Glutamatergic neuron (in vitro differentiated cells): ENCODE measurements around the gene CHPT1. TPM values are rescaled to one million over a fixed set of nuclear protein-coding genes. Genes with fewer than 3 reads are reported as not detected.
"Not testable (repeated sequence)": the region's sequence is repeated elsewhere in the genome, so short reads cannot be mapped to it uniquely, and the experiment has no call there.

Experiments
- DNase-seq: peaks from one replicate; pipeline ENCODE4 v3.0.0; 2022
- H3K27ac Mint-ChIP-seq: one replicate; pipeline ENCODE4 v1.8.0; 2020; ENCODE audit warnings: mild to moderate bottlenecking, mixed read lengths, inconsistent platforms; ENCODE audit not compliant: unreplicated experiment
- H3K27me3 Mint-ChIP-seq: one replicate; pipeline ENCODE4 v1.8.0; 2020; ENCODE audit warnings: mild to moderate bottlenecking, moderate library complexity, mixed read lengths, inconsistent platforms; ENCODE audit not compliant: unreplicated experiment
- H3K36me3 Mint-ChIP-seq: one replicate; pipeline ENCODE4 v1.8.0; 2020; ENCODE audit warnings: mild to moderate bottlenecking, mixed read lengths, inconsistent platforms; ENCODE audit not compliant: unreplicated experiment
- H3K4me1 Mint-ChIP-seq: one replicate; pipeline ENCODE4 v1.8.0; 2020; ENCODE audit warnings: mild to moderate bottlenecking, low read depth, mixed read lengths, inconsistent platforms; ENCODE audit not compliant: unreplicated experiment
- H3K4me3 Mint-ChIP-seq: one replicate; pipeline ENCODE4 v1.8.0; 2020; ENCODE audit warnings: mild to moderate bottlenecking, mixed read lengths, inconsistent platforms; ENCODE audit not compliant: unreplicated experiment
- H3K9me3 Mint-ChIP-seq: one replicate; pipeline ENCODE4 v1.8.0; 2020; ENCODE audit warnings: mild to moderate bottlenecking, moderate library complexity, mixed read lengths, inconsistent platforms; ENCODE audit not compliant: unreplicated experiment
- total RNA-seq: library from RNA; stranded (reverse); fragmentation: NEBNext Ultra II Directional; extraction: Animal tissue kit (Norgen Biotek cat#: 25700); gene quantifications from one replicate; pipeline ENCODE4 v1.2.1, GENCODE V29; 2021; ENCODE audit not compliant: unreplicated experiment
- TF ChIP-seq, protein P1 (sequence below): fragments of 200-600 bp; sonication (generic); IDR thresholded peaks from one replicate; pipeline ENCODE4 v1.5.0; 2021; ENCODE audit not compliant: partially characterized antibody, unreplicated experiment

CHPT1 gene
- total RNA-seq, 1 donor from 2014 or later, result 9.2 TPM

DNA sequence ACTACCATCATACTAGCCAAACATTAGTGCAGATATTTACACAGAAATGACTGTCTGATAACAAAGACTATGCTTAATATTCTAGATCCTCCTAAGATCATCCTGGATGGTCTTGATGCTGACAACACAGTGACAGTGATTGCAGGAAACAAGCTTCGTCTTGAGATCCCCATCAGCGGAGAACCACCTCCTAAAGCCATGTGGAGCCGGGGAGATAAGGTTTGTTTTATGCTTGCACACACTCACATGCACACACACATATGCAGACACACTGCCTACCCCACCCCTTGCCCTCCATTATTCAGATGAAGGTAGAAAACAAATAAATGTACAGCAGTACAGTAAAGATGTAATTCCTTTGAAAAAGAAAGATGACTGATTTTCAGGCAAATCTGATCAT lies 44.4 kb upstream of the CHPT1 start:
- H3K4me1 Mint-ChIP-seq, result no peaks in the 10 kb centered on the region
- H3K27me3 Mint-ChIP-seq, result no peaks in the 10 kb centered on the region
- no peak overlapping the region for H3K4me3 Mint-ChIP-seq
- TF ChIP-seq, protein P1, sequence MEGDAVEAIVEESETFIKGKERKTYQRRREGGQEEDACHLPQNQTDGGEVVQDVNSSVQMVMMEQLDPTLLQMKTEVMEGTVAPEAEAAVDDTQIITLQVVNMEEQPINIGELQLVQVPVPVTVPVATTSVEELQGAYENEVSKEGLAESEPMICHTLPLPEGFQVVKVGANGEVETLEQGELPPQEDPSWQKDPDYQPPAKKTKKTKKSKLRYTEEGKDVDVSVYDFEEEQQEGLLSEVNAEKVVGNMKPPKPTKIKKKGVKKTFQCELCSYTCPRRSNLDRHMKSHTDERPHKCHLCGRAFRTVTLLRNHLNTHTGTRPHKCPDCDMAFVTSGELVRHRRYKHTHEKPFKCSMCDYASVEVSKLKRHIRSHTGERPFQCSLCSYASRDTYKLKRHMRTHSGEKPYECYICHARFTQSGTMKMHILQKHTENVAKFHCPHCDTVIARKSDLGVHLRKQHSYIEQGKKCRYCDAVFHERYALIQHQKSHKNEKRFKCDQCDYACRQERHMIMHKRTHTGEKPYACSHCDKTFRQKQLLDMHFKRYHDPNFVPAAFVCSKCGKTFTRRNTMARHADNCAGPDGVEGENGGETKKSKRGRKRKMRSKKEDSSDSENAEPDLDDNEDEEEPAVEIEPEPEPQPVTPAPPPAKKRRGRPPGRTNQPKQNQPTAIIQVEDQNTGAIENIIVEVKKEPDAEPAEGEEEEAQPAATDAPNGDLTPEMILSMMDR, result no peak
- no peak overlapping the region for H3K27ac Mint-ChIP-seq
- H3K36me3 Mint-ChIP-seq, result no peaks in the 10 kb centered on the region
- no peaks in the 10 kb centered on the region for H3K9me3 Mint-ChIP-seq
- no peak for DNase-seq

DNA sequence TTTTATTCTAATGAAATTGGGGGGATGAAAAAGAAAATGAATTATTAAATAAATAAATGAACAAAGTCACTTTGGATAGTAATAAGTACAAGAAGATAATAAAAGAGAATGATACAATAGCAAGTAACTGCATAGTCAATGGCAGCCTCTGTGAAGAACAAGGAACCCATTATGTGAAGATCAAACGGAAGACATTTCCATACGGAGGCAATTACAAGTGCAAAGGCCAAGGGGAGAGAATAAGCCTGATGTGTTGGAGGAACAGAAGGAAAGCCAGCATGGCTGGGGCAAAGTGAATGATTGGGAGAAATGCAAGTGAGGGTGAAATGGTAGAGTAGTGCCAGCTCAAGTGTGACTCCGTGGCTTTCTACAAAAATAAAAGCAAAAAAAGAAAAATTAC lies 43.9 kb upstream of the CHPT1 start:
- DNase-seq, result no peak
- Mint-ChIP-seq H3K36me3 (no peaks in the 10 kb centered on the region), H3K27ac (no peak overlapping the region), H3K27me3 (no peaks in the 10 kb centered on the region), H3K9me3 (no peaks in the 10 kb centered on the region), H3K4me3 (no peak overlapping the region), H3K4me1 (no peaks in the 10 kb centered on the region)
- TF ChIP-seq, protein P1, result no peak

DNA sequence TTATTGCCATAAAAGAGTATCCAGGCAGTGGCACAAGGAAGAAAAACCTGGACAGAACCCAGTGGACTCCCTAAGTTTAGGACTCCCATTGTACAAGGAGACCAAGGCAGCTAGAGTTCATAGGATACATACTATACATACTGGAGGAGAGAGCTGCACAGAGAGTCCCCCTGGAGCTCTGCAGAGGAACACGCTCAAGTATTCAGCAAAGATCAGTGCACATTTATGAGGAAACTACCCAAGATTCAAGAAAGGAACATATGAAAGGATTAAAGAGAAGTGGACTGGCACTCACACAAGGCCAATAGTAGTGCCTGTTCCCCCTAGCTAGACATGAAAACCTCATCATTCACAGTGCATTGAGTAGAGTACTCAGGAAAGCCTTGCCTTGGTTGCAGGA lies 43.0 kb upstream of the CHPT1 start:
- Mint-ChIP-seq H3K9me3 (no peaks in the 10 kb centered on the region), H3K4me1 (no peaks in the 10 kb centered on the region), H3K36me3 (no peaks in the 10 kb centered on the region), H3K4me3 (no peak overlapping the region), H3K27me3 (no peaks in the 10 kb centered on the region), H3K27ac (no peak overlapping the region)
- DNase-seq, result no peak
- TF ChIP-seq, protein P1, result no peak

DNA sequence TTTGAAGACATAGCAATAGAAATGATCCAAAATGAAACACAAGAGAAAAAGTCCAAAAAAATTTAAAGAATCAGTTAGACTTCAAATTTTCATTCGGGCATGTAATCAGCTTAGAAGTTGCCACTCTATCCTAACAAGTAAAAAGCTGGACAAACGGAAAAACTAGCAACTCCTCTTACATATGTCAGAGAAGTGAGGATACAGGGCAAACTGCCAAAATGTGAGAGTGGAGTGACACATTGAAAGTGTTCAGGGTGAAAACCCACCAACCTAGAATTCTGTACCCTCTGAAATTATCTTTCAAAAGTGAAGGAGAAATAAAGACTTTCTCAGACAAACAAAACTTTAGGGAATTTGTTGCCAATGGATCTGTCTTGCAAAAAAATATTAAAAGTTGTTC lies 42.0 kb upstream of the CHPT1 start:
- no peak for DNase-seq
- H3K27me3 Mint-ChIP-seq, result no peaks in the 10 kb centered on the region
- H3K4me3 Mint-ChIP-seq, result no peak overlapping the region
- H3K36me3 Mint-ChIP-seq, result no peaks in the 10 kb centered on the region
- TF ChIP-seq, protein P1, result no peak
- H3K9me3 Mint-ChIP-seq, result no peaks in the 10 kb centered on the region
- no peak overlapping the region for H3K27ac Mint-ChIP-seq
- H3K4me1 Mint-ChIP-seq, result no peaks in the 10 kb centered on the region

DNA sequence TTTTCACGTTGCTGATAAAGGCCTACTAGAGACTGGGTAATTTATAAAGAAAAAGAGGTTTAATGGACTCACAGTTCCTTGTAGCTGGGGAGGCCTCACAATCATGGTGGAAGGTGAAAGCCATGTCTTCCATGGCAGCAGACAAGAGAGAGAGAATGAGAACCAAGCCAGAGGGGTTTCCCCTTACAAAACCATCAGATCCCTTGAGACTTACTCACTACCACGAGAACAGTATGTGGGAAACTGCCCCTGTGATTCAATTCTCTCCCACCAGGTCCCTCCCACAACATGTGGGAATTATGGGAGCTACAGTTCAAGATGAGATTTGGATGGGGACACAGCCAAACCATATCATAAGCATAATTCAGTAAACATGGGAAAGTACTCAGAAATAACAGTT lies 36.8 kb upstream of the CHPT1 start:
- not testable (repeated sequence) for DNase-seq, H3K4me1 Mint-ChIP-seq, H3K27me3 Mint-ChIP-seq, H3K4me3 Mint-ChIP-seq, H3K9me3 Mint-ChIP-seq, H3K36me3 Mint-ChIP-seq, H3K27ac Mint-ChIP-seq

DNA sequence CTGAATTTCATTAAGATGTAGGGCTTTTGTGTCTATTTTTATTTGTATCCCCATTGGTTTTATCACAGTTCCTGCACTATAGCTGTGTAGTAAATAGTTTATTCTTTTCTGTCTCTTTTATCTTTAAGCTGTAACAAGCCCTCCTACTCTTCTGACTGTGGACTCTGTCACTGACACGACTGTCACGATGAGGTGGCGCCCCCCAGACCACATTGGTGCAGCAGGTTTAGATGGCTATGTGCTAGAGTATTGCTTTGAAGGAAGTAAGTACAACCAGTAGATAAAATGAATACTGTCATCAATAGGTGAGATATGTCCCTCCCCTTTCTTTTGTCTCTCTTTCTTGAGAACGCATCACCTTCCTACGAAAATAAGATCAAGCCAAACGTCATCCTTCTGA lies 34.1 kb upstream of the CHPT1 start:
- Mint-ChIP-seq H3K27ac (no peak overlapping the region), H3K9me3 (no peaks in the 10 kb centered on the region), H3K4me3 (no peak overlapping the region), H3K27me3 (no peaks in the 10 kb centered on the region), H3K36me3 (no peaks in the 10 kb centered on the region), H3K4me1 (no peaks in the 10 kb centered on the region)
- TF ChIP-seq, protein P1, result no peak
- DNase-seq, result no peak
